CD4-positive, CD25-positive, alpha-beta regulatory T cell (primary cell): Measurements from ENCODE around the gene NOL12. TPM values are rescaled to one million over a fixed set of nuclear protein-coding genes. Genes with fewer than 3 reads are reported as not detected.

Experiments
- ATAC-seq, 2 donors: fragments of 150-1000 bp; cut with Tn5 transposase; one replicate each; pipeline ENCODE4 v1.10.0; 2021; ENCODE audit warnings: low read depth in 2 of 2, moderate number of reproducible peaks in 2 of 2, moderate library complexity in 1 of 2
- DNase-seq, 3 donors: peaks; one replicate each; pipeline versions ENCODE4 v3.0.0 to v3.0.0-alpha.2; 2012 to 2022; ENCODE audit warnings: mixed read lengths in 1 of 3
- H3K27ac ChIP-seq: one replicate; pipeline ENCODE4 v1.7.0; 2013; ENCODE audit warnings: mild to moderate bottlenecking, low read length; ENCODE audit not compliant: insufficient read depth, poor library complexity, severe bottlenecking
- H3K27me3 ChIP-seq: one replicate; pipeline ENCODE4 v1.7.0; 2013; ENCODE audit warnings: low read length; ENCODE audit not compliant: control insufficient read depth, insufficient read depth
- H3K36me3 ChIP-seq: one replicate; pipeline ENCODE4 v1.7.0; 2013; ENCODE audit warnings: mild to moderate bottlenecking, low read length, moderate library complexity; ENCODE audit not compliant: control insufficient read depth, insufficient read depth
- H3K4me1 ChIP-seq: 2 replicates; pipeline ENCODE4 v1.7.0; 2013; ENCODE audit warnings: mild to moderate bottlenecking, low read length; ENCODE audit not compliant: insufficient read depth, control insufficient read depth, poor library complexity, severe bottlenecking
- H3K4me3 ChIP-seq: one replicate; pipeline ENCODE4 v1.7.0; 2013; ENCODE audit warnings: low read depth, mild to moderate bottlenecking, low read length, moderate library complexity
- H3K9me3 ChIP-seq, 2 experiments: 1 replicate in 1 of 2; 2 replicates in 1 of 2; pipeline ENCODE4 v1.7.0; 2013; ENCODE audit warnings: low read length in 2 of 2, mild to moderate bottlenecking in 1 of 2, moderate library complexity in 1 of 2; ENCODE audit not compliant: control insufficient read depth in 2 of 2
- H3K27ac Mint-ChIP-seq, 3 donors: one replicate each; pipeline ENCODE4 v1.8.0; 2020 to 2022; ENCODE audit warnings: mild to moderate bottlenecking in 3 of 3, mixed read lengths in 3 of 3, moderate library complexity in 2 of 3
- H3K27me3 Mint-ChIP-seq: one replicate; pipeline ENCODE4 v1.8.0; 2022; ENCODE audit warnings: mild to moderate bottlenecking, mixed read lengths
- H3K36me3 Mint-ChIP-seq: one replicate; pipeline ENCODE4 v1.8.0; 2020; ENCODE audit warnings: mixed read lengths
- H3K4me1 Mint-ChIP-seq, 4 donors: one replicate each; pipeline ENCODE4 v1.8.0; 2020 to 2022; ENCODE audit warnings: mixed read lengths in 4 of 4, mild to moderate bottlenecking in 1 of 4
- H3K4me3 Mint-ChIP-seq, 4 donors: one replicate each; pipeline ENCODE4 v1.8.0; 2020 to 2022; ENCODE audit warnings: mild to moderate bottlenecking in 4 of 4, mixed read lengths in 4 of 4, moderate library complexity in 3 of 4
- H3K9me3 Mint-ChIP-seq, 7 donors: one replicate each; pipeline ENCODE4 v1.8.0; 2020 to 2022; ENCODE audit warnings: mixed read lengths in 7 of 7, mild to moderate bottlenecking in 3 of 7, moderate library complexity in 2 of 7
- polyA plus RNA-seq, 4 donors: library from polyadenylated mRNA; unstranded; fragments of 300-500 nt; fragmentation: Illumina TruSeq; gene quantifications; one replicate each; pipeline ENCODE4 v1.2.3, GENCODE V29; 2021
- total RNA-seq: library from RNA; stranded (reverse); gene quantifications from one replicate; pipeline ENCODE4 v1.2.3, GENCODE V29; 2022

NOL12 gene
- total and polyA plus RNA-seq, 5 donors from 2014 or later, result 33.7 to 46.9 (median 38.2) TPM

DNA sequence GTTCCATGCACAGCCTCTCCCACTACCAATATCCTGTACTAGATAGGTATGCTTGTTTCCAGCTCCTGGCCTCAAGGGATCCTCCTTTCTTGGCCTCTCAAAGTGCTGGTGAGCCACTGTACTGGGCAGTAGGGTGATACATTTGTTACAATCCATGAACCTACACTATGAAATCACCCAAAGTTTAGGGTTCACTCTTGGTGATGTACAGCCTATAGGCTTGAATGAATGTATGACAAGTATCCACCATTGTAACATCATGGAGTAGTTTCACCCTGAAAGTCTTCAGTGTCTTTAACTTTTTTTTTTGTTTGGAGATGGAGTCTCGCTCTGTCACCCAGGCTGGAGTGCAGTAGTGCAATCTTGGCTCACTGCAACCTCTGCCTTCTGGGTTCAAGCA lies 42.5 kb downstream of the NOL12 start:
- no peak overlapping the region for H3K4me3 Mint-ChIP-seq
- Histone ChIP-seq H3K27me3 (no peaks in the 10 kb centered on the region), H3K36me3 (no peaks in the 10 kb centered on the region), H3K4me3 (no peak overlapping the region), H3K9me3 (no peaks in the 10 kb centered on the region), H3K4me1 (no peaks in the 10 kb centered on the region), H3K27ac (no peak overlapping the region)
- DNase-seq, result no peak
- H3K4me1 Mint-ChIP-seq, result peaks cover 0 to 5% (median 0%) of the 10 kb centered on the region in 4 donors
- H3K27me3 Mint-ChIP-seq, result no peaks in the 10 kb centered on the region
- H3K27ac Mint-ChIP-seq, result no peak overlapping the region
- H3K9me3 Mint-ChIP-seq, result no peaks in the 10 kb centered on the region
- no peak for ATAC-seq
- H3K36me3 Mint-ChIP-seq, result peaks cover 11% of the 10 kb centered on the region

DNA sequence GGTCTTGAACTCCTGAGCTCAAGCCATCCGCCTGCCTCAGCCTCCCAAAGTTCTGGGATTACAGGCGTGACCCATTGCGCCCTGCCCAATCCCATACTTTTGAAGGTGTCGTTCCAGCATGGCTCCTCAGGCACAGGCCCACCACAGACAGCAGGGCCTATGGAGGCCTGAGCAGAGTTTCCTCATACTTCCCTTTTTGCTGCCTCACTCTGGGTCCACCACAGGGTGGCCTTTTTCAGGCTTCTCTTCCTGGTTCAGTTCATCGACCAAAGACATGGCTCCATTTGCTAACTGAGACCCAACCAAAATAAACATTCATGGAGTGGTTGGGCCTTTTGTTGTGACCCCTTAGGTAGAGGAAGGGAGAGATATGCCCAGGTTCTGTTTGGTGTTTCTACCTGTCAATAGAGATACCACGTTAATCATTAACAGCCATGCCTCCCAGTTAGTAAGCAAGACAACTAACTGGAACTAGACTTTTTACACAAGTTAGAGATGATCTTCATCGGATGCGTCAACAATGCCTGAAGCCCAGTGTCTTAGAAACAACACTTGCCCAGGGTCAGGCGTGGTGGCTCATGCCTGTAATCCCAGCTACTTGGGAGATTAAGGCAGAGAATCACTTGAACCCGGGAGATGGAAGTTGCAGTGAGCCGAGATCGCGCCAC lies 45.8 kb downstream of the NOL12 start:
- no peak for DNase-seq
- H3K9me3 ChIP-seq, result no peaks in the 10 kb centered on the region
- Mint-ChIP-seq H3K27ac (peak overlapping the region in 1 of 3 donors; percentile 47), H3K4me1 (no peaks in the 10 kb centered on the region), H3K27me3 (peaks cover 1% of the 10 kb centered on the region), H3K4me3 (peak overlapping the region in 1 of 4 donors; percentile 21), H3K36me3 (no peaks in the 10 kb centered on the region), H3K9me3 (no peaks in the 10 kb centered on the region)
- no peaks in the 10 kb centered on the region for H3K36me3 ChIP-seq
- ATAC-seq, result no peak
- H3K27me3 ChIP-seq, result no peaks in the 10 kb centered on the region
- no peak overlapping the region for H3K4me3 ChIP-seq
- no peak overlapping the region for H3K27ac ChIP-seq
- no peaks in the 10 kb centered on the region for H3K4me1 ChIP-seq

DNA sequence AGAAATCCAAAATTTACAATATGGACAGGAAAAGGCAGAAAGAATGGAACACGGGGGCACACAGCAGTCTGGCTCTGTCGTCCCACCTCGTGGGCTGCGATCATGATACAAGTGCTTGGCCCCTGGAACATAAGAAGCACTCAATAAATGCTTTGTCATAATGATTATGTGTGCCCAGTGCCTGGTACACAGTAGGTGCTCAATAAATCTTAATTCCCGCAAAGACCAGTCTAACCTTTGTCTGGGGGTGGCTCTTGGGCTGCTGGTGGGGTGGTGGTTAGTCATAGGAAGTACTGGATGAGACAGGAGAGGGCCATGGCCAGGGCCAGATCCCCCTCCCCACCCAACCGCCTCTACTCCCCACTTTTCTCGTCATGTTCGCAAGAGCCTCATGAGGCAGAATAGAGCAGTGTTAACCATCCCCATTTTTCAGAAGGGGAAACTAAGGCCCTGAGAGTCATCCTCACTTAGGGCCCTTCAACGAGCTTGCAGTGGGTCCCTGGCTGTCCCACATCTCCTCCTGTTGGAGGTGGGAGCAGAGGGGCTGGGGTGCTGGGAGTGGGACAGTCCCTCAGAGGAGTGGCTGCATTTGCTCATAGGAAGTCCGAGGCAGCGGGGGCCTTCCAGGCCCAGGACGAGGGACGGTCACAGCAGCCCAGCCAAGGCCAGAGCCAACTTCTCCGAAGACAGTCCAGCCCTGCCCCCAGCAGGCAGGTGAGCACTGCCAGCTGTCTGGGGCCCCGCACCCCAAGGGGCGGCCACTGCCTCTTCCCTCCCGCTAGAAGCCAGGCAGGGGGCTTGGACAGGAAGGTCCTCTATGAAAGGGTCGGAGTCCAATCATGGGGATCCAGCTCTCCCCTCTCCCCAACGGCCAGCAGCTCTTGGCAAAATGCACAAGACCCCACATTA lies 46.8 kb downstream of the NOL12 start:
- no peak overlapping the region for H3K4me3 Mint-ChIP-seq
- H3K36me3 Mint-ChIP-seq, result peaks cover under 1% of the 10 kb centered on the region
- H3K36me3 ChIP-seq, result no peaks in the 10 kb centered on the region
- no peaks in the 10 kb centered on the region for H3K9me3 ChIP-seq
- H3K27ac Mint-ChIP-seq, result peak overlapping the region in 2 of 3 donors; percentile 39 to 73
- no peaks in the 10 kb centered on the region for H3K27me3 ChIP-seq
- DNase-seq, result no peak
- H3K9me3 Mint-ChIP-seq, result no peaks in the 10 kb centered on the region
- H3K27ac ChIP-seq, result no peak overlapping the region
- H3K4me3 ChIP-seq, result no peak overlapping the region
- H3K27me3 Mint-ChIP-seq, result peaks cover 4% of the 10 kb centered on the region
- H3K4me1 Mint-ChIP-seq, result peaks cover 0 to under 1% (median 0%) of the 10 kb centered on the region in 4 donors
- ATAC-seq, result no peak
- no peaks in the 10 kb centered on the region for H3K4me1 ChIP-seq

DNA sequence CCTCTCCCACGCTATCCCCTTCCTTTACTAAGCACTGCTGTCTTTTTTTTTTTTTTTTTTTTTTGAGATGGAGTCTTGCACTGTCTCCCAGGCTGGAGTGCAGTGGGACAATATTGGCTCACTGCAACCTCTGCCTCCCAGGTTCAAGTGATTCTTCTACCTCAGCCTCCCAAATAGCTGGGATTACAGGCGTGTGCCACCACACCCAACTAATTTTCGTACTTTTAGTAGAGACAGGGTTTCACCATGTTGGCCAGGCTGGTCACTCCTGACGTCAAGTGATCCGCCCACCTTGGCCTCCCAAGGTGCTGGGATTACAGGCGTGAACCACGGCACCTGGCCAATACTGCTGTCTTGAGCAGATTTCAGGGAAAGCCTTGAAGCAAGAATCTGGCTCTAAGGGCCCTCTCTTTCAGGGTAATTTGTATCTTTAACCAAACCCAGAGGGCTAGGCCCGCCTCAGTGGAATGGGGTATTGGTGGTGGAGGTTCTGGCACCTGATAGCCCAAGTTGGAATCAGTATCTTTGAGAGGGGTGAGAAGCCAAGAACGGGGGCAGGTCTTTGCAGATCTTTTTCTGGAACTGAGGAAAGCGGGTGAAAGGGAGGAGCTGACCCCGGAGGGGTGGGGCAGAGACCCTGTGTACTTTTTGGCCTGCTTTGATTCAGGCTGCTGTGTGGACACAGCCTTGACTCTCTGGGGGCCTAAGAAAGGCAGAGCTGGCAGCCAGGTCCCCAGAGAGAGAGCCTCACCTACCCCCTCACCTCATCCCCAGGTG lies 47.7 kb downstream of the NOL12 start:
- H3K4me3 Mint-ChIP-seq, result peak overlapping the region in 1 of 4 donors; percentile 29
- Histone ChIP-seq H3K9me3 (no peaks in the 10 kb centered on the region), H3K27me3 (no peaks in the 10 kb centered on the region), H3K36me3 (no peaks in the 10 kb centered on the region), H3K4me3 (no peak overlapping the region), H3K4me1 (no peaks in the 10 kb centered on the region), H3K27ac (no peak overlapping the region)
- peaks cover 0 to 5% (median 0%) of the 10 kb centered on the region in 4 donors for H3K4me1 Mint-ChIP-seq
- H3K36me3 Mint-ChIP-seq, result peaks cover 5% of the 10 kb centered on the region
- H3K27me3 Mint-ChIP-seq, result peaks cover 4% of the 10 kb centered on the region
- H3K27ac Mint-ChIP-seq, result no peak overlapping the region
- ATAC-seq (no peak), DNase-seq (no peak)
- H3K9me3 Mint-ChIP-seq, result no peaks in the 10 kb centered on the region

DNA sequence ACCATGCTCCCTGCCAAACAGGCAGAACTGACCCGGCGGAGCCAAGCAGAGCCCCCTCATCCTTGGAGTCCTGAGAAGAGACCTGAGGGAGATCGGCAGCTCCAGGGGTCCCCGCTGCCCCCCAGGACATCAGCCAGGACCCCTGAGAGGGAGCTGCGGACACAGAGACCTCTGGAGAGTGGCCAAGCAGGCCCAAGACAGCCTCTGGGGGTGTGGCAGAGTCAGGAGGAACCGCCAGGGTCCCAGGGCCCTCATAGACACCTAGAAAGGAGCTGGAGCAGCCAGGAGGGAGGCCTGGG lies 48.2 kb downstream of the NOL12 start:
- ATAC-seq (no peak), DNase-seq (no peak)
- Histone ChIP-seq H3K36me3 (no peaks in the 10 kb centered on the region), H3K4me1 (no peaks in the 10 kb centered on the region), H3K4me3 (no peak overlapping the region), H3K9me3 (no peaks in the 10 kb centered on the region), H3K27me3 (no peaks in the 10 kb centered on the region), H3K27ac (no peak overlapping the region)
- Mint-ChIP-seq H3K4me3 (no peak overlapping the region), H3K36me3 (peaks cover 5% of the 10 kb centered on the region), H3K27ac (no peak overlapping the region), H3K9me3 (no peaks in the 10 kb centered on the region), H3K27me3 (peaks cover 4% of the 10 kb centered on the region), H3K4me1 (peaks cover 0 to 5% (median 0%) of the 10 kb centered on the region in 4 donors)

DNA sequence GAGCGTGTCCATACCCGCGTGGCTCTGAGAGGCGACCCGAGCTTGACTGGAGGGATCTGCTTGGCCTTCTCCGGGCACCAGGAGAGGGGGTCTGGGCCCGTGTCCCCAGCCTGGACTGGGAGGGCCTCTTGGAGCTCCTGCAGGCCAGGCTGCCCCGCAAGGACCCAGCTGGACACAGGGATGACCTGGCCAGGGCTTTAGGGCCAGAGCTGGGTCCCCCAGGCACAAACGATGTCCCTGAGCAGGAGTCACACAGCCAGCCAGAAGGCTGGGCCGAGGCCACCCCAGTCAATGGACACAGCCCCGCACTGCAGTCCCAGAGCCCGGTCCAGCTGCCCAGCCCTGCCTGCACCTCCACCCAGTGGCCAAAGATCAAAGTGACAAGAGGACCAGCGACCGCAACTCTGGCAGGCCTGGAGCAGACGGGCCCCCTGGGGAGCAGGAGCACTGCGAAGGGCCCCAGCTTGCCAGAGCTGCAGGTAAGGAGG lies 48.9 kb downstream of the NOL12 start:
- H3K27me3 ChIP-seq, result no peaks in the 10 kb centered on the region
- ATAC-seq, result no peak
- H3K36me3 ChIP-seq, result no peaks in the 10 kb centered on the region
- Mint-ChIP-seq H3K27ac (no peak overlapping the region), H3K27me3 (peaks cover 4% of the 10 kb centered on the region), H3K36me3 (peaks cover 5% of the 10 kb centered on the region), H3K4me3 (no peak overlapping the region), H3K9me3 (no peaks in the 10 kb centered on the region), H3K4me1 (peaks cover 0 to 5% (median 0%) of the 10 kb centered on the region in 4 donors)
- H3K9me3 ChIP-seq, result no peaks in the 10 kb centered on the region
- H3K4me3 ChIP-seq, result no peak overlapping the region
- H3K27ac ChIP-seq, result no peak overlapping the region
- no peak for DNase-seq
- H3K4me1 ChIP-seq, result no peaks in the 10 kb centered on the region

DNA sequence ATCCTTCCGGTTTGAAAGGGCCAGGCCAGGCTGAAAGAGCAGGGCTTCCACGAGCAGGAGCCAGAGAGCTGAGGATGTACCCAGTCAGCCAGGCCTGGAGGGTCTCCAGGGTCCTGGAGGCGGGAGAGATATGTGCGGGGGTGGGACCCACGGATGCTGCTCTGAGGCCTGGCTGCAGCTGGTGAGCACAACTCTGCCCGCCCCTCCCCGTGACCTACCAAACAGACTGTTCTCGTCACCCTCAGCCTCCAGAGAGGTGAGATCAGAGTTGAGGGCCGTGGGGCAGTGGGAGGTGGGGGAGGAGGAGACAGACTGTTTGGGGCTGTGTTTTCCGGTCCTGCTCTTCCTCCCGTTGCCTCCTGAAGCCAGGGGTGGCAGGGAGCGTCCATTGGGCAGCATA lies 52.9 kb downstream of the NOL12 start:
- peaks cover 4% of the 10 kb centered on the region for H3K27me3 Mint-ChIP-seq
- H3K9me3 ChIP-seq, result no peaks in the 10 kb centered on the region
- no peak for DNase-seq
- no peak overlapping the region for H3K4me3 Mint-ChIP-seq
- H3K4me3 ChIP-seq, result no peak overlapping the region
- H3K9me3 Mint-ChIP-seq, result no peaks in the 10 kb centered on the region
- H3K27me3 ChIP-seq, result no peaks in the 10 kb centered on the region
- ATAC-seq, result no peak
- no peak overlapping the region for H3K27ac ChIP-seq
- no peak overlapping the region for H3K27ac Mint-ChIP-seq
- no peaks in the 10 kb centered on the region for H3K36me3 ChIP-seq
- H3K4me1 Mint-ChIP-seq, result peaks cover 0 to 9% (median 3%) of the 10 kb centered on the region in 4 donors
- H3K4me1 ChIP-seq, result no peaks in the 10 kb centered on the region
- H3K36me3 Mint-ChIP-seq, result peaks cover 5% of the 10 kb centered on the region
